Measurements from ENCODE around the gene LDHAL6B.

LDHAL6B gene

GRCh38 chr15:59190291-59190690 lies 16.4 kb upstream of the LDHAL6B start:
- Mint-ChIP-seq H3K27ac (no peak overlapping the region), H3K9me3 (peaks cover 2% of the 10 kb centered on the region), H3K36me3 (peaks cover 34% of the 10 kb centered on the region), H3K27me3 (no peaks in the 10 kb centered on the region), H3K4me1 (peaks cover 2% of the 10 kb centered on the region), H3K4me3 (no peak overlapping the region)
- ATAC-seq (ENCODE audit: low read depth) (no peak), DNase-seq (ENCODE audit: low spot score in 2 of 2) (no peak)

- no peaks in the 10 kb centered on the region for H3K27me3 Mint-ChIP-seq
Observed at GRCh38 chr15:59191855-59192237, 14.8 kb upstream of the LDHAL6B start.

GRCh38 chr15:59194639-59195325 lies 11.9 kb upstream of the LDHAL6B start:
- Mint-ChIP-seq H3K9me3 (no peaks in the 10 kb centered on the region), H3K4me3 (no peak overlapping the region), H3K4me1 (peaks cover 2% of the 10 kb centered on the region), H3K27me3 (no peaks in the 10 kb centered on the region), H3K27ac (peak overlapping the region; percentile 26), H3K36me3 (peaks cover 20% of the 10 kb centered on the region)
- DNase-seq (ENCODE audit: low spot score in 2 of 2), result no peak
- no peak for ATAC-seq (ENCODE audit: low read depth)

More at GRCh38 chr15:59191855-59192237, 14.8 kb upstream of the LDHAL6B start:
- Mint-ChIP-seq H3K4me3 (no peak overlapping the region), H3K36me3 (peaks cover 34% of the 10 kb centered on the region), H3K27ac (no peak overlapping the region), H3K9me3 (peaks cover 2% of the 10 kb centered on the region), H3K4me1 (peaks cover 2% of the 10 kb centered on the region)
- ATAC-seq (ENCODE audit: low read depth), result no peak
- no peak for DNase-seq (ENCODE audit: low spot score in 2 of 2)

- DNase-seq (ENCODE audit: low spot score in 2 of 2), result no peak
- no peaks in the 10 kb centered on the region for H3K9me3 Mint-ChIP-seq
- H3K27ac Mint-ChIP-seq, result no peak overlapping the region
- H3K4me3 Mint-ChIP-seq, result no peak overlapping the region
- no peaks in the 10 kb centered on the region for H3K27me3 Mint-ChIP-seq
- ATAC-seq (ENCODE audit: low read depth), result no peak
- H3K36me3 Mint-ChIP-seq, result peaks cover 18% of the 10 kb centered on the region
- H3K4me1 Mint-ChIP-seq, result peaks cover 2% of the 10 kb centered on the region
Observed at GRCh38 chr15:59196416-59196815, 10.2 kb upstream of the LDHAL6B start.

GRCh38 chr15:59197454-59197853 lies 9.2 kb upstream of the LDHAL6B start:
- Mint-ChIP-seq H3K27ac (no peak overlapping the region), H3K4me3 (no peak overlapping the region), H3K9me3 (no peaks in the 10 kb centered on the region), H3K27me3 (no peaks in the 10 kb centered on the region), H3K36me3 (peaks cover 16% of the 10 kb centered on the region), H3K4me1 (peaks cover 2% of the 10 kb centered on the region)
- ATAC-seq (ENCODE audit: low read depth), result no peak
- no peak for DNase-seq (ENCODE audit: low spot score in 2 of 2)

- Mint-ChIP-seq H3K36me3 (peaks cover 10% of the 10 kb centered on the region), H3K4me3 (no peak overlapping the region), H3K9me3 (no peaks in the 10 kb centered on the region), H3K27ac (no peak overlapping the region), H3K27me3 (no peaks in the 10 kb centered on the region), H3K4me1 (no peaks in the 10 kb centered on the region)
- ATAC-seq (ENCODE audit: low read depth) (no peak), DNase-seq (ENCODE audit: low spot score in 2 of 2) (no peak)
Observed at GRCh38 chr15:59199626-59200465, 6.8 kb upstream of the LDHAL6B start.

- ATAC-seq (ENCODE audit: low read depth), result no peak
- H3K9me3 Mint-ChIP-seq, result no peaks in the 10 kb centered on the region
- H3K4me1 Mint-ChIP-seq, result no peaks in the 10 kb centered on the region
- peaks cover 7% of the 10 kb centered on the region for H3K36me3 Mint-ChIP-seq
- no peaks in the 10 kb centered on the region for H3K27me3 Mint-ChIP-seq
- no peak overlapping the region for H3K4me3 Mint-ChIP-seq
- DNase-seq (ENCODE audit: low spot score in 2 of 2), result no peak
- H3K27ac Mint-ChIP-seq, result no peak overlapping the region
Observed at GRCh38 chr15:59200560-59200959, 6.1 kb upstream of the LDHAL6B start.

- DNase-seq (ENCODE audit: low spot score in 2 of 2), result no peak
- ATAC-seq (ENCODE audit: low read depth), result no peak
- Mint-ChIP-seq H3K4me1 (no peaks in the 10 kb centered on the region), H3K27ac (no peak overlapping the region), H3K9me3 (no peaks in the 10 kb centered on the region), H3K4me3 (no peak overlapping the region), H3K27me3 (no peaks in the 10 kb centered on the region), H3K36me3 (peaks cover 21% of the 10 kb centered on the region)
Observed at GRCh38 chr15:59203008-59203407, 3.6 kb upstream of the LDHAL6B start.

- H3K27ac Mint-ChIP-seq, result no peak overlapping the region
- H3K4me3 Mint-ChIP-seq, result no peak overlapping the region
- H3K27me3 Mint-ChIP-seq, result no peaks in the 10 kb centered on the region
- H3K36me3 Mint-ChIP-seq, result peaks cover 20% of the 10 kb centered on the region
- no peaks in the 10 kb centered on the region for H3K4me1 Mint-ChIP-seq
- DNase-seq (ENCODE audit: low spot score in 2 of 2) (no peak), ATAC-seq (ENCODE audit: low read depth) (no peak)
- H3K9me3 Mint-ChIP-seq, result no peaks in the 10 kb centered on the region
Observed at GRCh38 chr15:59203657-59204056, 3.0 kb upstream of the LDHAL6B start.

GRCh38 chr15:59205839-59206622 lies 612 bp upstream of the LDHAL6B start:
- no peak for ATAC-seq (ENCODE audit: low read depth)
- Mint-ChIP-seq H3K27me3 (no peaks in the 10 kb centered on the region), H3K9me3 (no peaks in the 10 kb centered on the region), H3K4me1 (no peaks in the 10 kb centered on the region), H3K36me3 (peaks cover 25% of the 10 kb centered on the region), H3K27ac (no peak overlapping the region), H3K4me3 (no peak overlapping the region)
- no peak for DNase-seq (ENCODE audit: low spot score in 2 of 2)

- ATAC-seq (ENCODE audit: low read depth) (no peak), DNase-seq (ENCODE audit: low spot score in 2 of 2) (no peak)
- Mint-ChIP-seq H3K36me3 (peaks cover 34% of the 10 kb centered on the region), H3K27ac (no peak overlapping the region), H3K4me1 (no peaks in the 10 kb centered on the region), H3K27me3 (no peaks in the 10 kb centered on the region), H3K4me3 (no peak overlapping the region), H3K9me3 (no peaks in the 10 kb centered on the region)
Observed at GRCh38 chr15:59208613-59209249, 2.1 kb downstream of the LDHAL6B start.

- no peak overlapping the region for H3K4me3 Mint-ChIP-seq
- ATAC-seq (ENCODE audit: low read depth) (no peak), DNase-seq (ENCODE audit: low spot score in 2 of 2) (no peak)
- no peaks in the 10 kb centered on the region for H3K27me3 Mint-ChIP-seq
- H3K36me3 Mint-ChIP-seq, result peaks cover 33% of the 10 kb centered on the region
- H3K27ac Mint-ChIP-seq, result no peak overlapping the region
- H3K4me1 Mint-ChIP-seq, result no peaks in the 10 kb centered on the region
- no peaks in the 10 kb centered on the region for H3K9me3 Mint-ChIP-seq
Observed at GRCh38 chr15:59210186-59210585, 3.5 kb downstream of the LDHAL6B start.

GRCh38 chr15:59216911-59217310 lies 10.3 kb downstream of the LDHAL6B start:
- no peak overlapping the region for H3K27ac Mint-ChIP-seq
- no peak overlapping the region for H3K4me3 Mint-ChIP-seq
- peaks cover 22% of the 10 kb centered on the region for H3K36me3 Mint-ChIP-seq
- no peak for DNase-seq (ENCODE audit: low spot score in 2 of 2)
- no peaks in the 10 kb centered on the region for H3K9me3 Mint-ChIP-seq
- ATAC-seq (ENCODE audit: low read depth), result no peak
- no peaks in the 10 kb centered on the region for H3K4me1 Mint-ChIP-seq
- no peaks in the 10 kb centered on the region for H3K27me3 Mint-ChIP-seq
